HepG2 (cell line): ENCODE data around the gene PIMREG. TPM values are rescaled to one million over a fixed set of nuclear protein-coding genes. Genes with fewer than 3 reads are reported as not detected.

Source experiments
- ATAC-seq: fragments of 200-7000 bp; cut with Tn5 transposase; 3 replicates; pipeline ENCODE4 v1.9.1; 2020; ENCODE audit warnings: mild to moderate bottlenecking, moderate library complexity
- BruUV-seq: library from RNA; stranded (reverse); fragments of 400-500 nt; replicated peaks from 2 replicates; lab custom pipeline; 2021; lab: Mats Ljungman, UMichigan
- CTCF ChIA-PET: fragments of 300-600 bp; formaldehyde crosslinking; extraction: SDS; loops from one replicate; lab custom pipeline; 2021; ENCODE audit warnings: low total read pairs, inconsistent platforms, low intra/inter-chr PET ratio; lab: Yijun Ruan, JAX
- POLR2A ChIA-PET: fragments of 350-600 bp; sonication (Branson Sonifier 250); formaldehyde crosslinking; loops from one replicate; lab custom pipeline; 2020; ENCODE audit warnings: antibody characterized with exemption, inconsistent platforms; lab: Yijun Ruan, JAX
- DNase-seq: peaks from one replicate; pipeline ENCODE4 v3.0.0-alpha.2; 2015; ENCODE audit warnings: low spot score
- FAIRE-seq: peaks from 3 replicates; lab custom pipeline; 2011; peaks lifted over from hg19 to GRCh38; lab: Jason Lieb, UNC
- H2AFZ ChIP-seq: one replicate; pipeline ENCODE4 v1.6.1; 2011; ENCODE audit warnings: low read length, inconsistent platforms
- H3K27ac ChIP-seq: fragments of 300-600 bp; 3 replicates; pipeline ENCODE4 v1.8.0; 2011; ENCODE audit warnings: mixed run types, mild to moderate bottlenecking, mixed read lengths, low read length, inconsistent platforms; ENCODE audit not compliant: insufficient read depth; ENCODE audit errors: extremely low read length
- H3K27me3 ChIP-seq, 2 experiments: fragments of 200-600 bp in 1 of 2; 2 replicates in 1 of 2; 3 replicates in 1 of 2; pipeline versions ENCODE4 v1.6.0 to v1.8.0; 2011; ENCODE audit warnings: low read length in 2 of 2, mild to moderate bottlenecking in 2 of 2, moderate library complexity in 2 of 2, inconsistent platforms in 1 of 2; ENCODE audit not compliant: insufficient read depth in 2 of 2, control insufficient read depth in 1 of 2
- H3K36me3 ChIP-seq, 2 experiments: fragments of 200-600 bp in 1 of 2; replicated peaks in 1 of 2; 2 replicates in 1 of 2; 3 replicates in 1 of 2; pipeline versions ENCODE4 v1.5.1 to v1.8.0; 2011; ENCODE audit warnings: low read length in 2 of 2, inconsistent platforms in 1 of 2; ENCODE audit not compliant: insufficient read depth in 2 of 2, control insufficient read depth in 1 of 2
- H3K4me1 ChIP-seq: 2 replicates; pipeline ENCODE4 v1.5.1; 2012; ENCODE audit warnings: low read length, inconsistent platforms; ENCODE audit not compliant: insufficient read depth
- H3K4me2 ChIP-seq: 2 replicates; pipeline ENCODE4 v1.6.0; 2011; ENCODE audit warnings: low read depth, low read length, inconsistent platforms
- H3K4me3 ChIP-seq, 3 experiments: fragments of 200-600 bp in 1 of 3; sonication (generic), shearing (Covaris generic) in 1 of 3; replicated peaks in 1 of 3; 2 replicates each; pipeline ENCODE4 v1.5.1; 2011 to 2016; ENCODE audit warnings: low read length in 3 of 3, inconsistent platforms in 2 of 3, low read depth in 2 of 3, mild to moderate bottlenecking in 2 of 3, control low read depth in 1 of 3, mixed read lengths in 1 of 3; ENCODE audit not compliant: insufficient read depth in 1 of 3
- H3K79me2 ChIP-seq: one replicate; pipeline ENCODE4 v1.6.1; 2011; ENCODE audit warnings: low read length, inconsistent platforms; ENCODE audit not compliant: insufficient read depth
- H3K9ac ChIP-seq: 2 replicates; pipeline ENCODE4 v1.6.0; 2011; ENCODE audit warnings: mild to moderate bottlenecking, low read depth, low read length, inconsistent platforms; ENCODE audit not compliant: insufficient read depth
- H3K9me3 ChIP-seq: 2 replicates; pipeline ENCODE4 v1.5.1; 2012; ENCODE audit warnings: mild to moderate bottlenecking, low read length
- H4K20me1 ChIP-seq: 2 replicates; pipeline ENCODE4 v1.6.0; 2011; ENCODE audit warnings: inconsistent platforms, mild to moderate bottlenecking, low read length, moderate library complexity; ENCODE audit not compliant: insufficient read depth
- GATA4 ChIP-seq: sonication (generic); IDR thresholded peaks from 2 replicates; pipeline ENCODE4 v1.6.1; 2016; ENCODE audit warnings: antibody characterized with exemption, low read depth, borderline replicate concordance
- GTF3A ChIP-seq: sonication (generic); formaldehyde crosslinking; conservative IDR thresholded peaks from 2 replicates; pipeline ENCODE4 v1.4.0; 2020; ENCODE audit warnings: mild to moderate bottlenecking, missing genetic modification reagents
- HNRNPUL1 ChIP-seq: fragments of 200-400 bp; formaldehyde crosslinking; IDR thresholded peaks from 2 replicates; pipeline ENCODE4 v1.6.1; 2017; ENCODE audit warnings: low read depth, mild to moderate bottlenecking, low read length, moderate library complexity
- SMAD9 ChIP-seq: sonication (generic); formaldehyde crosslinking; IDR thresholded peaks from 2 replicates; pipeline ENCODE4 v1.5.1; 2020; ENCODE audit warnings: mild to moderate bottlenecking, missing genetic modification reagents
- ZNF431 ChIP-seq: sonication (generic); formaldehyde crosslinking; IDR thresholded peaks from 2 replicates; pipeline ENCODE4 v1.9.0; 2022; ENCODE audit warnings: missing genetic modification reagents, low read depth, mild to moderate bottlenecking, borderline replicate concordance
- ZNF660 ChIP-seq: sonication (generic); formaldehyde crosslinking; IDR thresholded peaks from 2 replicates; pipeline ENCODE4 v1.5.1; 2020; ENCODE audit warnings: mild to moderate bottlenecking, low read depth, missing genetic modification reagents, borderline replicate concordance
- WGBS: methylation state at CpG from one replicate; pipeline ENCODE4 v1.1.6; 2017; ENCODE audit warnings: low lambda C conversion rate; 5-methylcytosine and 5-hydroxymethylcytosine counted together
- in situ Hi-C: cut with HindIII; loops from 2 replicates; pipeline ENCODE4 v1.10.0; 2017; ENCODE audit warnings: low pct_unique_long_range_greater_than_20kb; ENCODE audit not compliant: extremely low pct_ligation_motif_present
- intact Hi-C: fragments of 100-400 bp; cut with micrococcal nuclease; formaldehyde crosslinking; loops from one replicate; pipeline ENCODE4 v1.10.0; 2022; ENCODE audit not compliant: unreplicated experiment
- polyA plus RNA-seq, 8 experiments: library from polyadenylated mRNA; depleted of rRNA in 3 of 8; stranded (reverse) in 7 of 8; unstranded in 1 of 8; fragments of >200 nt; fragmentation: Illumina TruSeq in 4 of 8; extraction: Trizol in 4 of 8; gene quantifications; 2 replicates each; pipeline versions ENCODE4 v1.2.1 to v1.2.3, GENCODE V29; 2011 to 2016; ENCODE audit warnings: low read depth in 4 of 8, missing spikeins in 1 of 8, mixed read lengths in 1 of 8; ENCODE audit not compliant: insufficient read depth in 1 of 8
- total RNA-seq, 5 experiments: library from RNA; depleted of rRNA; stranded (reverse); fragments of >200 nt; fragmentation: Illumina TruSeq; extraction: Trizol; gene quantifications; 2 replicates each; pipeline ENCODE4 v1.2.3, GENCODE V29; 2016; ENCODE audit warnings: low read depth in 1 of 5
- TF ChIP-seq, protein P1 (sequence below): sonication (generic); formaldehyde crosslinking; IDR thresholded peaks from 2 replicates; pipeline ENCODE4 v1.8.0; 2022; ENCODE audit warnings: mild to moderate bottlenecking, missing genetic modification reagents
- TF ChIP-seq, protein P2 (sequence below): sonication (generic); formaldehyde crosslinking; IDR thresholded peaks from 2 replicates; pipeline ENCODE4 v1.8.1; 2023; ENCODE audit warnings: mild to moderate bottlenecking, missing genetic modification reagents

PIMREG gene
- total and polyA plus RNA-seq, 2 of the 13 experiments (the other 11 are each of a cell fraction or from before 2014, with no cell fraction given), result 15.6 to 30.3 TPM

DNA sequence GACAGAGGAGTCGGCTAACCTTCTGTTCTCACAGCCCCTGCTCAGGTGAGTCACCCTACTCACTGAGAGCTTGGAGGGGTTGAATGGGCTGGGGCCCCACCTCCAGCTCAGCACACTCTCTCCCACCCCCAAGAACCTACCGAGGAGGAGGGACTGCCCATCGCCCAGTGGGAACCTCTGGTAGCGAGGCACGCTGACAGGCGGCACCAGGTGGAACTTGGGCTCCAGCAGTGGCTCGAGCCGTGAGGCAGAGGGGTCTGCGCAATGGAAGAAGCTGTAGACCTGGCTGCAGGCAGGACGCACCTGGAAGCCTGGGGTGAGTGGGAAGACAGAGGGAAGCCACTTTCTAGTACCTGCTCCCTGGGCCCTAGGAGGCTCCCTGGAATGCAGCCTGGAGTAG is 28.3 kb downstream of the PIMREG start:
- in situ Hi-C loops (loop anchor here (5.0 kb wide), 1 partner anchor 170 kb away; the partner anchor contains the start of genes KIAA0753 and TXNDC17), intact Hi-C loops (loop anchor here (2.0 to 10.0 kb wide), 3 partner anchors 82 to 176 kb away; partner anchors contain the start of genes KIAA0753, PITPNM3 and TXNDC17)
- Histone ChIP-seq H3K9me3 (no peaks in the 10 kb centered on the region; the same call in 1 of the 2 replicates), H2AFZ (no peak overlapping the region), H3K9ac (no peak overlapping the region), H3K36me3 (no peaks in the 10 kb centered on the region), H3K4me1 (no peaks in the 10 kb centered on the region), H3K4me2 (no peak overlapping the region), H3K79me2 (no peaks in the 10 kb centered on the region), H3K4me3 (no peak overlapping the region), H4K20me1 (no peaks in the 10 kb centered on the region)
- FAIRE-seq (no peak), DNase-seq (no peak), ATAC-seq (peak; percentile 21; the same call in 2 of the 3 replicates)
- BruUV-seq, result no TSS peak
- WGBS, result 40% methylated on average over 1 of the region's 10 CpGs
- POLR2A ChIA-PET, result no interaction called here
- TF ChIP-seq, protein P1, sequence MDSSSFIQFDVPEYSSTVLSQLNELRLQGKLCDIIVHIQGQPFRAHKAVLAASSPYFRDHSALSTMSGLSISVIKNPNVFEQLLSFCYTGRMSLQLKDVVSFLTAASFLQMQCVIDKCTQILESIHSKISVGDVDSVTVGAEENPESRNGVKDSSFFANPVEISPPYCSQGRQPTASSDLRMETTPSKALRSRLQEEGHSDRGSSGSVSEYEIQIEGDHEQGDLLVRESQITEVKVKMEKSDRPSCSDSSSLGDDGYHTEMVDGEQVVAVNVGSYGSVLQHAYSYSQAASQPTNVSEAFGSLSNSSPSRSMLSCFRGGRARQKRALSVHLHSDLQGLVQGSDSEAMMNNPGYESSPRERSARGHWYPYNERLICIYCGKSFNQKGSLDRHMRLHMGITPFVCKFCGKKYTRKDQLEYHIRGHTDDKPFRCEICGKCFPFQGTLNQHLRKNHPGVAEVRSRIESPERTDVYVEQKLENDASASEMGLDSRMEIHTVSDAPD (CRISPR knock-in tag), result no peak
- TF ChIP-seq, protein P2, sequence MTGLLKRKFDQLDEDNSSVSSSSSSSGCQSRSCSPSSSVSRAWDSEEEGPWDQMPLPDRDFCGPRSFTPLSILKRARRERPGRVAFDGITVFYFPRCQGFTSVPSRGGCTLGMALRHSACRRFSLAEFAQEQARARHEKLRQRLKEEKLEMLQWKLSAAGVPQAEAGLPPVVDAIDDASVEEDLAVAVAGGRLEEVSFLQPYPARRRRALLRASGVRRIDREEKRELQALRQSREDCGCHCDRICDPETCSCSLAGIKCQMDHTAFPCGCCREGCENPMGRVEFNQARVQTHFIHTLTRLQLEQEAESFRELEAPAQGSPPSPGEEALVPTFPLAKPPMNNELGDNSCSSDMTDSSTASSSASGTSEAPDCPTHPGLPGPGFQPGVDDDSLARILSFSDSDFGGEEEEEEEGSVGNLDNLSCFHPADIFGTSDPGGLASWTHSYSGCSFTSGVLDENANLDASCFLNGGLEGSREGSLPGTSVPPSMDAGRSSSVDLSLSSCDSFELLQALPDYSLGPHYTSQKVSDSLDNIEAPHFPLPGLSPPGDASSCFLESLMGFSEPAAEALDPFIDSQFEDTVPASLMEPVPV (CRISPR knock-in tag), result no peak
- TF ChIP-seq ZNF431 (CRISPR knock-in tag) (no peak), SMAD9 (no peak), GATA4 (no peak), ZNF660 (CRISPR knock-in tag) (no peak), GTF3A (CRISPR knock-in tag) (no peak), HNRNPUL1 (no peak)
- TF ChIP-seq, all 625 proteins: peak for 0
- Histone ChIP-seq H3K27ac (no peak overlapping the region), H3K27me3 (no peaks in the 10 kb centered on the region)
- CTCF ChIA-PET, result interaction anchor here (0.8 kb wide), 1 partner anchor 532 kb away, joined by 5 read pairs; no protein-coding TSS in a partner anchor
